ENCODE data around the gene KIF18B. TPM values are rescaled to one million over a fixed set of nuclear protein-coding genes. Genes with fewer than 3 reads are reported as not detected.

KIF18B gene
- total RNA-seq, 1 experiment from 2014 or later: 82.2 TPM

DNA sequence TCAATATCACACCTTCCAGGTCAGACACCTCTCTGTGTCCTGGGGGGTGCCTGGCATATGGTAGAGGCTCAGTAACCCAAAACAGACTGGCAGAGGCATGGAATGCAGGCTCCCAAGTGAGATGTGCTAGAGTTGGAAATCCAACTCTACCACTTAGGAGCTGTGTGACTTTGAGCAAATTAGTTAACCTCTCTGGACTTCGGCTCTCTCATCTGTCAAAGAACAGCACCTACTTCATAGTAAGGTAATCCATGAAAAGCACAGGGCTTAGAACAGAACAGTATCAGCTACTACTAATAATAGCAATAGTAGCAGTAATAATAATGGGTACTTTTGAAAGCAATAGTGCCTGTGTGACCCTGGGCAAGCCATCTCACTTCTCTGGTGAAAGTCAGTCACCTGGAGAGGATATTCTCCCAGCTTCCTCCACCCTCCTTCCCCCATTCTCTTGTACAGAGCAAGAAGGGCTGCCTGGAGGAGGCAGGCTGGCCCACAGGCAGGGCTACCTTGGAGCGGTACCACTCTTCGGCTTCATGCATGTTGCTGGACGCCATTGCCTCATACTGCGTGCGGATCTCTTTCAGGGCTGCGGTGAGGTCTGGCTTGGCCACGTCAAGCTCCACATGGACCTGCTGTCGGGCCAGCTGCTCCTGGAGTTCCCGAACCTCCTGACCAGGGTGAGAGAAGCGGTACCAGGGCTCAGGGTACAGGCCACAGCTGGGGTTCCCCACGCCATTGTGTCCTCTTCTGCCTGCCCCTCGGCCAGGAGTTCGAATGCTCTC is 34.6 kb downstream of the KIF18B start:
- H3K27ac Mint-ChIP-seq: no peak overlapping the region
- CTCF ChIA-PET: interaction anchor here (1.5 to 5.2 kb wide), 4 partner anchors 8 to 186 kb away, joined by 6 to 89 read pairs (median 36); no protein-coding TSS in a partner anchor

More for the DNA sequence above, 34.6 kb downstream of the KIF18B start:
- Mint-ChIP-seq H3K36me3 (no peaks in the 10 kb centered on the region), H3K4me3 (no peak overlapping the region), H3K9me3 (no peaks in the 10 kb centered on the region), H3K27me3 (ENCODE audit: low read depth) (peaks cover 39% of the 10 kb centered on the region), H3K4me1 (peaks cover 5% of the 10 kb centered on the region; the same call in 1 of the 2 replicates)
- POLR2A ChIA-PET: no interaction called here
- ATAC-seq (no peak), DNase-seq (ENCODE audit: low spot score) (no peak)
- no peak for TF ChIP-seq ZNF138 (CRISPR knock-in tag; conservative IDR thresholded peaks at IDR 0.05)
- TF ChIP-seq, protein P1, sequence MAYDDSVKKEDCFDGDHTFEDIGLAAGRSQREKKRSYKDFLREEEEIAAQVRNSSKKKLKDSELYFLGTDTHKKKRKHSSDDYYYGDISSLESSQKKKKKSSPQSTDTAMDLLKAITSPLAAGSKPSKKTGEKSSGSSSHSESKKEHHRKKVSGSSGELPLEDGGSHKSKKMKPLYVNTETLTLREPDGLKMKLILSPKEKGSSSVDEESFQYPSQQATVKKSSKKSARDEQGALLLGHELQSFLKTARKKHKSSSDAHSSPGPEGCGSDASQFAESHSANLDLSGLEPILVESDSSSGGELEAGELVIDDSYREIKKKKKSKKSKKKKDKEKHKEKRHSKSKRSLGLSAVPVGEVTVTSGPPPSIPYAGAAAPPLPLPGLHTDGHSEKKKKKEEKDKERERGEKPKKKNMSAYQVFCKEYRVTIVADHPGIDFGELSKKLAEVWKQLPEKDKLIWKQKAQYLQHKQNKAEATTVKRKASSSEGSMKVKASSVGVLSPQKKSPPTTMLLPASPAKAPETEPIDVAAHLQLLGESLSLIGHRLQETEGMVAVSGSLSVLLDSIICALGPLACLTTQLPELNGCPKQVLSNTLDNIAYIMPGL (CRISPR knock-in tag; IDR thresholded peaks at IDR 0.05): no peak
- no peak for TF ChIP-seq CREM (CRISPR knock-in tag; IDR thresholded peaks at IDR 0.05)
- TF ChIP-seq, protein P2, sequence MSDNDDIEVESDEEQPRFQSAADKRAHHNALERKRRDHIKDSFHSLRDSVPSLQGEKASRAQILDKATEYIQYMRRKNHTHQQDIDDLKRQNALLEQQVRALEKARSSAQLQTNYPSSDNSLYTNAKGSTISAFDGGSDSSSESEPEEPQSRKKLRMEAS (CRISPR knock-in tag; IDR thresholded peaks at IDR 0.05): no peak
- TF ChIP-seq, protein P3, sequence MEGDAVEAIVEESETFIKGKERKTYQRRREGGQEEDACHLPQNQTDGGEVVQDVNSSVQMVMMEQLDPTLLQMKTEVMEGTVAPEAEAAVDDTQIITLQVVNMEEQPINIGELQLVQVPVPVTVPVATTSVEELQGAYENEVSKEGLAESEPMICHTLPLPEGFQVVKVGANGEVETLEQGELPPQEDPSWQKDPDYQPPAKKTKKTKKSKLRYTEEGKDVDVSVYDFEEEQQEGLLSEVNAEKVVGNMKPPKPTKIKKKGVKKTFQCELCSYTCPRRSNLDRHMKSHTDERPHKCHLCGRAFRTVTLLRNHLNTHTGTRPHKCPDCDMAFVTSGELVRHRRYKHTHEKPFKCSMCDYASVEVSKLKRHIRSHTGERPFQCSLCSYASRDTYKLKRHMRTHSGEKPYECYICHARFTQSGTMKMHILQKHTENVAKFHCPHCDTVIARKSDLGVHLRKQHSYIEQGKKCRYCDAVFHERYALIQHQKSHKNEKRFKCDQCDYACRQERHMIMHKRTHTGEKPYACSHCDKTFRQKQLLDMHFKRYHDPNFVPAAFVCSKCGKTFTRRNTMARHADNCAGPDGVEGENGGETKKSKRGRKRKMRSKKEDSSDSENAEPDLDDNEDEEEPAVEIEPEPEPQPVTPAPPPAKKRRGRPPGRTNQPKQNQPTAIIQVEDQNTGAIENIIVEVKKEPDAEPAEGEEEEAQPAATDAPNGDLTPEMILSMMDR (IDR thresholded peaks at IDR 0.05): no peak
- TF ChIP-seq, protein P4, sequence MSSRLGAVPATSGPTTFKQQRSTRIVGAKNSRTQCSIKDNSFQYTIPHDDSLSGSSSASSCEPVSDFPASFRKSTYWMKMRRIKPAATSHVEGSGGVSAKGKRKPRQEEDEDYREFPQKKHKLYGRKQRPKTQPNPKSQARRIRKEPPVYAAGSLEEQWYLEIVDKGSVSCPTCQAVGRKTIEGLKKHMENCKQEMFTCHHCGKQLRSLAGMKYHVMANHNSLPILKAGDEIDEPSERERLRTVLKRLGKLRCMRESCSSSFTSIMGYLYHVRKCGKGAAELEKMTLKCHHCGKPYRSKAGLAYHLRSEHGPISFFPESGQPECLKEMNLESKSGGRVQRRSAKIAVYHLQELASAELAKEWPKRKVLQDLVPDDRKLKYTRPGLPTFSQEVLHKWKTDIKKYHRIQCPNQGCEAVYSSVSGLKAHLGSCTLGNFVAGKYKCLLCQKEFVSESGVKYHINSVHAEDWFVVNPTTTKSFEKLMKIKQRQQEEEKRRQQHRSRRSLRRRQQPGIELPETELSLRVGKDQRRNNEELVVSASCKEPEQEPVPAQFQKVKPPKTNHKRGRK (CRISPR knock-in tag; IDR thresholded peaks at IDR 0.05; ENCODE audit: borderline replicate concordance): no peak
- TF ChIP-seq, protein P5, sequence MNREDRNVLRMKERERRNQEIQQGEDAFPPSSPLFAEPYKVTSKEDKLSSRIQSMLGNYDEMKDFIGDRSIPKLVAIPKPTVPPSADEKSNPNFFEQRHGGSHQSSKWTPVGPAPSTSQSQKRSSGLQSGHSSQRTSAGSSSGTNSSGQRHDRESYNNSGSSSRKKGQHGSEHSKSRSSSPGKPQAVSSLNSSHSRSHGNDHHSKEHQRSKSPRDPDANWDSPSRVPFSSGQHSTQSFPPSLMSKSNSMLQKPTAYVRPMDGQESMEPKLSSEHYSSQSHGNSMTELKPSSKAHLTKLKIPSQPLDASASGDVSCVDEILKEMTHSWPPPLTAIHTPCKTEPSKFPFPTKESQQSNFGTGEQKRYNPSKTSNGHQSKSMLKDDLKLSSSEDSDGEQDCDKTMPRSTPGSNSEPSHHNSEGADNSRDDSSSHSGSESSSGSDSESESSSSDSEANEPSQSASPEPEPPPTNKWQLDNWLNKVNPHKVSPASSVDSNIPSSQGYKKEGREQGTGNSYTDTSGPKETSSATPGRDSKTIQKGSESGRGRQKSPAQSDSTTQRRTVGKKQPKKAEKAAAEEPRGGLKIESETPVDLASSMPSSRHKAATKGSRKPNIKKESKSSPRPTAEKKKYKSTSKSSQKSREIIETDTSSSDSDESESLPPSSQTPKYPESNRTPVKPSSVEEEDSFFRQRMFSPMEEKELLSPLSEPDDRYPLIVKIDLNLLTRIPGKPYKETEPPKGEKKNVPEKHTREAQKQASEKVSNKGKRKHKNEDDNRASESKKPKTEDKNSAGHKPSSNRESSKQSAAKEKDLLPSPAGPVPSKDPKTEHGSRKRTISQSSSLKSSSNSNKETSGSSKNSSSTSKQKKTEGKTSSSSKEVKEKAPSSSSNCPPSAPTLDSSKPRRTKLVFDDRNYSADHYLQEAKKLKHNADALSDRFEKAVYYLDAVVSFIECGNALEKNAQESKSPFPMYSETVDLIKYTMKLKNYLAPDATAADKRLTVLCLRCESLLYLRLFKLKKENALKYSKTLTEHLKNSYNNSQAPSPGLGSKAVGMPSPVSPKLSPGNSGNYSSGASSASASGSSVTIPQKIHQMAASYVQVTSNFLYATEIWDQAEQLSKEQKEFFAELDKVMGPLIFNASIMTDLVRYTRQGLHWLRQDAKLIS (CRISPR knock-in tag; IDR thresholded peaks at IDR 0.05; ENCODE audit: borderline replicate concordance): no peak
- no peak for TF ChIP-seq ESRRA (CRISPR knock-in tag; IDR thresholded peaks at IDR 0.05; ENCODE audit: borderline replicate concordance)
- no peak for TF ChIP-seq ATF1 (CRISPR knock-in tag; IDR thresholded peaks at IDR 0.05)
- TF ChIP-seq MYBL2 (CRISPR knock-in tag; IDR thresholded peaks at IDR 0.05): no peak
- TF ChIP-seq, protein P6, sequence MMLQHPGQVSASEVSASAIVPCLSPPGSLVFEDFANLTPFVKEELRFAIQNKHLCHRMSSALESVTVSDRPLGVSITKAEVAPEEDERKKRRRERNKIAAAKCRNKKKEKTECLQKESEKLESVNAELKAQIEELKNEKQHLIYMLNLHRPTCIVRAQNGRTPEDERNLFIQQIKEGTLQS (CRISPR knock-in tag; conservative IDR thresholded peaks at IDR 0.05): no peak
